Peyer's patch (tissue), 4 donors: ENCODE results near the gene FBXO28. TPM values are rescaled to one million over a fixed set of nuclear protein-coding genes. Genes with fewer than 3 reads are reported as not detected.

ENCODE experiments used
- DNase-seq, 3 donors: peaks; one replicate each; pipeline ENCODE4 v3.0.0-alpha.2; 2017 to 2019
- H3K27ac ChIP-seq, 4 donors: fragments of 200-600 bp; sonication (generic); one replicate each; pipeline ENCODE4 v1.5.1; 2016 to 2019
- H3K27me3 ChIP-seq, 2 donors: fragments of 200-600 bp; sonication (generic); one replicate each; pipeline ENCODE4 v1.5.1; 2019
- H3K36me3 ChIP-seq, 3 donors: fragments of 200-600 bp; sonication (generic); one replicate each; pipeline ENCODE4 v1.5.1; 2016 to 2019
- H3K4me1 ChIP-seq, 4 donors: fragments of 200-600 bp; sonication (generic); one replicate each; pipeline ENCODE4 v1.5.1; 2016 to 2019
- H3K4me3 ChIP-seq, 4 donors: fragments of 200-600 bp; sonication (generic); 1 replicate in 3 of 4; 2 replicates in 1 of 4; pipeline ENCODE4 v1.5.1; 2016 to 2019; ENCODE audit warnings: mild to moderate bottlenecking in 1 of 4
- H3K9me3 ChIP-seq, 4 donors: fragments of 200-600 bp; sonication (generic); one replicate each; pipeline ENCODE4 v1.5.1; 2016 to 2019; ENCODE audit warnings: mild to moderate bottlenecking in 1 of 4
- CTCF ChIP-seq, 6 experiments: fragments of 450-650 bp in 4 of 6; fragments of 200-600 bp in 2 of 6; sonication (generic) in 1 of 6; IDR thresholded peaks; one replicate each; pipeline ENCODE4 v1.5.1; 2017 to 2019; ENCODE audit warnings: antibody characterized with exemption in 6 of 6, mild to moderate bottlenecking in 3 of 6, moderate library complexity in 1 of 6
- POLR2A ChIP-seq, 2 donors: fragments of 450-650 bp; IDR thresholded peaks; one replicate each; pipeline ENCODE4 v1.5.1; 2017; ENCODE audit warnings: antibody characterized with exemption in 2 of 2, mild to moderate bottlenecking in 2 of 2, moderate library complexity in 2 of 2
- total RNA-seq, 4 donors: library from RNA; depleted of rRNA; stranded (reverse); fragments of >200 nt; gene quantifications; one replicate each; pipeline ENCODE4 v1.1.0, GENCODE V29; 2016

FBXO28 gene
- total RNA-seq, 4 donors from 2014 or later, result 20.5 to 34.0 (median 28.5) TPM

DNA sequence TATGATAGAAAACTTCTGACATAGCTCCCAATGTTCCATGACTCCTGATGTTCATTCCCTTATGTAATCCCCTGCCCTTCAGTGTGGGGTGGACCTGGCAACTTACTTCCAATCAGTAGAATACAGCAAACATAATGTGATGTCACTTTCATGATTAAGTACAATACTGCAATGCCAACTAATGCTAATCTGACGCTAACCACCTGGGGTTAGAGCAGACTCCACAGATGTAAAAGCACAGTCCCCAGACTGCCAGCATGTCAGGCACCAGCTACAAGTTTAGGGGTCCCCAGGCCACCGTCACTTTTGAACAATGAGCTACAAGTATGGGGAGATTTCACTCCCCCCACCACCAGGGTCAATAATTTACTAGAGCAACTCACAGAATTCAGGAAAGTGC lies 32.3 kb upstream of the FBXO28 start:
- Histone ChIP-seq H3K27ac (no peak overlapping the region), H3K9me3 (no peaks in the 10 kb centered on the region), H3K27me3 (no peaks in the 10 kb centered on the region), H3K4me1 (no peaks in the 10 kb centered on the region), H3K36me3 (no peaks in the 10 kb centered on the region), H3K4me3 (no peak overlapping the region)
- DNase-seq, result no peak
- no peak for TF ChIP-seq POLR2A (IDR thresholded peaks at IDR 0.05)
- TF ChIP-seq CTCF (IDR thresholded peaks at IDR 0.05), result no peak

GRCh38 chr1:224082146-224082545 lies 31.8 kb upstream of the FBXO28 start:
- Histone ChIP-seq H3K9me3 (no peaks in the 10 kb centered on the region), H3K4me3 (no peak overlapping the region), H3K36me3 (no peaks in the 10 kb centered on the region), H3K27ac (no peak overlapping the region), H3K4me1 (no peaks in the 10 kb centered on the region), H3K27me3 (no peaks in the 10 kb centered on the region)
- DNase-seq, result no peak
- TF ChIP-seq CTCF (IDR thresholded peaks at IDR 0.05) (no peak), POLR2A (IDR thresholded peaks at IDR 0.05) (no peak)

- no peak overlapping the region for H3K4me3 ChIP-seq
- H3K27ac ChIP-seq, result no peak overlapping the region
- no peaks in the 10 kb centered on the region for H3K4me1 ChIP-seq
- TF ChIP-seq CTCF (IDR thresholded peaks at IDR 0.05), result no peak
- TF ChIP-seq POLR2A (IDR thresholded peaks at IDR 0.05), result no peak
- no peaks in the 10 kb centered on the region for H3K27me3 ChIP-seq
- H3K36me3 ChIP-seq, result no peaks in the 10 kb centered on the region
- no peak for DNase-seq
- H3K9me3 ChIP-seq, result no peaks in the 10 kb centered on the region
Measured at GRCh38 chr1:224084867-224085266, 29.0 kb upstream of the FBXO28 start.

- H3K27me3 ChIP-seq, result no peaks in the 10 kb centered on the region
- no peak overlapping the region for H3K27ac ChIP-seq
- no peak overlapping the region for H3K4me3 ChIP-seq
- no peak for DNase-seq
- TF ChIP-seq CTCF (IDR thresholded peaks at IDR 0.05) (no peak), POLR2A (IDR thresholded peaks at IDR 0.05) (no peak)
- H3K36me3 ChIP-seq, result no peaks in the 10 kb centered on the region
- no peaks in the 10 kb centered on the region for H3K4me1 ChIP-seq
- H3K9me3 ChIP-seq, result no peaks in the 10 kb centered on the region
Measured at GRCh38 chr1:224085421-224086108, 28.3 kb upstream of the FBXO28 start.

DNA sequence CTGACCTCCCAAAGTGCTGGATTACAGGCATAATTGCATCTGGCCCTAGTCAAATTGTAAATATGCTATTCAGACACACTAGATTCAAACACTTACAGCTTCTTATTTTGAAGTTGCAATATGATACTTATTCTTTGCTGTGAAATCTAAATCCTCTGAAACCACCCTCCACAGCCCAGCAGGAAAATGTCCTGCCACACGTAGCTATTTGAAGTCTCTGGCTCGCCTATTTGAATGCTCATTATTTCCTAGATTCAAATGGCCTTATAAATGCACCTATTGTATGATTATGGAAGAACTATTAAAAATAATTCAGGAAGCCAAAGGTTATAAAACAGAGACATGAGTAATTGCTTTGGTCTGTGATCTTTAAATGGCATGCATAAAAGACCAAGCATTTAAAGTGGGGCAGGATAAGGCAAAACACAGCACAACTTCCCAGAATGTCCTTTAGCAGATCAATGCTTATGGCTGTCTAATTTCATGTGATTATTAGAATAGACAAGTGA lies 26.6 kb upstream of the FBXO28 start:
- no peak overlapping the region for H3K27ac ChIP-seq

More for the DNA sequence above, 26.6 kb upstream of the FBXO28 start:
- Histone ChIP-seq H3K4me1 (no peaks in the 10 kb centered on the region), H3K4me3 (no peak overlapping the region), H3K36me3 (no peaks in the 10 kb centered on the region), H3K27me3 (no peaks in the 10 kb centered on the region), H3K9me3 (no peaks in the 10 kb centered on the region)
- no peak for TF ChIP-seq CTCF (IDR thresholded peaks at IDR 0.05)
- no peak for TF ChIP-seq POLR2A (IDR thresholded peaks at IDR 0.05)
- no peak for DNase-seq
